ENCODE results near the gene ZNF814.
"Not testable (repeated sequence)": the region's sequence is repeated elsewhere in the genome, so short reads cannot be mapped to it uniquely, and the experiment has no call there.

ZNF814 gene

DNA sequence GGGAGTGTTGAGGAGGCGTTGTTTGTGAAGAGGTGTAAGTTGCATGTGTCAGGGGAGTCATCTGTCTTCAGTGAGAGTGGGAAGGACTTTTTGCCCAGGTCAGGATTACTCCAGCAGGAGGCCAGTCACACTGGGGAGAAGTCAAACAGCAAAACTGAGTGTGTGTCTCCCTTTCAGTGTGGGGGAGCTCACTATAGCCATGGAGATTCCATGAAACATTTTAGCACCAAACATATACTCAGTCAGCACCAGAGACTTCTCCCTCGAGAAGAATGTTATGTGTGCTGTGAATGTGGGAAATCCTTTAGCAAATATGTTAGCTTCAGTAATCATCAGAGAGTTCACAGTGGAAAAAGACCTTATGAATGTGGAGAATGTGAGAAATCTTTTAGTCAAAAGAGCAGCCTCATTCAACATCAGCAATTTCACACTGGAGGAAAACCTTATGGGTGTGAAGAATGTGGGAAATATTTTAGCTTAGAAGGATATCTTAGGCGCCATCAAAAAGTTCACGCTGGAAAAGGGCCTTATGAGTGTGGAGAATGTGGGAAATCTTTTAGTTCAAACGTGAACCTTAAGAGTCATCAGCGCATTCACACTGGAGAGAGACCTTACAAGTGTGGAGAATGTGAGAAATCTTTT lies 47.6 kb downstream of the ZNF814 start:
- no peak for TF ChIP-seq JUND (IDR thresholded peaks at IDR 0.05; ENCODE audit: low read depth)
- peak in 1 of 2 experiments; percentile 61 for DNase-seq (ENCODE audit: low read depth in 1 of 2, low spot score in 1 of 2)
- in situ Hi-C loops (cut with HindIII; ENCODE audit: low pct_unique_long_range_greater_than_20kb, low sequenced_read_pairs), result no loop called here

DNA sequence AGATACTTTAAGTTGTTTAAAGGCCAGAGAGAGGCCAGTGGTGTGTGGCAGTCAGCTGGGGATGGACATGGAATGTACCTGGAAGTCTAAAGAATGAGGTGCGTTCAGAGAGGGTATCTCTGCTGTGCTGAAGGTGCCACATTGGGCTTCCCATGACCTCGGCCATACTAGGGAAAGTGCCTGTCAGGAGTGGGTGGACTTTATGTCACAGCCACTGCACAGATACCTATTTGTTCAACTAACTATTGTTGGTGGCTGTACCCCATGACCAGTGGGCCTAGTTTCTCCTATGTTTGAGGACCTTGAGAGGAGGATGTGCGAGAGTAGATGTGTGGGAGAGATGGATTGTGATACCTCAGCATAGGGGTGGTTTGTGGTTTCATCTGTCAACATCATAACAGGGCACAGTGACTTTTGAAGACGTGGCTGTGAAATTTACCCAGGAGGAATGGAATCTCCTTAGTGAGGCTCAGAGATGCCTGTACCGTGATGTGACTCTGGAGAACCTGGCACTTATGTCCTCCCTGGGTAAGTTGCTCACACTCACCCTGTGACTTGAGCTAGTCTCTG lies 50.1 kb downstream of the ZNF814 start:
- peak in 1 of 2 experiments; percentile 90 for DNase-seq (ENCODE audit: low read depth in 1 of 2, low spot score in 1 of 2)
- in situ Hi-C loops (cut with HindIII; ENCODE audit: low pct_unique_long_range_greater_than_20kb, low sequenced_read_pairs), result not testable (repeated sequence)

GRCh38 chr19:57836991-57837390 lies 51.8 kb downstream of the ZNF814 start:
- in situ Hi-C loops (cut with HindIII; ENCODE audit: low pct_unique_long_range_greater_than_20kb, low sequenced_read_pairs); DNase-seq (ENCODE audit: low read depth in 1 of 2, low spot score in 1 of 2): not testable (repeated sequence)

GRCh38 chr19:57830071-57830602 lies 58.7 kb downstream of the ZNF814 start, which contains the start of gene ZNF587B:
Gene ZNF587B (plus strand): TSS chr19:57830299. CDS start chr19:57830529, 230 bp downstream.
- no peak for TF ChIP-seq JUND (IDR thresholded peaks at IDR 0.05; ENCODE audit: low read depth)
- in situ Hi-C loops (cut with HindIII; ENCODE audit: low pct_unique_long_range_greater_than_20kb, low sequenced_read_pairs), result no loop called here
- DNase-seq (ENCODE audit: low read depth in 1 of 2, low spot score in 1 of 2), result peak in 1 of 2 experiments; percentile 64

DNA sequence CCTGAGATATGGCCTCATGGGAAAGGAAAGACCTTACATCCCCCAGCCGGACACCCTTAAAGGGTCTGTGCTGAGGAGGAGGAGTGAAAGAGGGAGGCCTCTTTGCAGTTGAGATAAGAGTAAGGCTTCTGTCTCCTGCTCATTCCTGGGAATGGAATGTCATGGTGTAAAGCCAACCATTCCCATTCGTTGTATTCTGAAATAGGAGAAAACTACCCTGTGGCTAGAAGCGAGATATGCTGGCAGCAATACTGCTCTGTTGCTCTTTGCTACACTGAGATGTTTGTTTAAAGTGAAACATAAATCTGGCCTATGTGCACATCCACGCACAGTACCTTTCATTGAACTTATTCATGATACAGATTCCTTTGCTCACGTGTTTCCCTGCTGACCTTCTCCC lies 59.5 kb downstream of the ZNF814 start:
- peak in 1 of 2 experiments; percentile 51 for DNase-seq (ENCODE audit: low read depth in 1 of 2, low spot score in 1 of 2)
- in situ Hi-C loops (cut with HindIII; ENCODE audit: low pct_unique_long_range_greater_than_20kb, low sequenced_read_pairs), result no loop called here
- TF ChIP-seq JUND (IDR thresholded peaks at IDR 0.05; ENCODE audit: low read depth), result no peak

- in situ Hi-C loops (cut with HindIII; ENCODE audit: low pct_unique_long_range_greater_than_20kb, low sequenced_read_pairs), result no loop called here
- no peak for TF ChIP-seq JUND (IDR thresholded peaks at IDR 0.05; ENCODE audit: low read depth)
- no peak for DNase-seq (ENCODE audit: low read depth in 1 of 2, low spot score in 1 of 2)
Observed at GRCh38 chr19:57825511-57825910, 63.3 kb downstream of the ZNF814 start.

GRCh38 chr19:57823608-57824007 lies 65.2 kb downstream of the ZNF814 start:
- in situ Hi-C loops (cut with HindIII; ENCODE audit: low pct_unique_long_range_greater_than_20kb, low sequenced_read_pairs); DNase-seq (ENCODE audit: low read depth in 1 of 2, low spot score in 1 of 2): not testable (repeated sequence)

GRCh38 chr19:57823155-57823554 lies 65.7 kb downstream of the ZNF814 start:
- DNase-seq (ENCODE audit: low read depth in 1 of 2, low spot score in 1 of 2); in situ Hi-C loops (cut with HindIII; ENCODE audit: low pct_unique_long_range_greater_than_20kb, low sequenced_read_pairs): not testable (repeated sequence)

- DNase-seq (ENCODE audit: low read depth in 1 of 2, low spot score in 1 of 2); in situ Hi-C loops (cut with HindIII; ENCODE audit: low pct_unique_long_range_greater_than_20kb, low sequenced_read_pairs): not testable (repeated sequence)
Observed at GRCh38 chr19:57821501-57821900, 67.3 kb downstream of the ZNF814 start.

GRCh38 chr19:57821095-57821494 lies 67.7 kb downstream of the ZNF814 start:
- in situ Hi-C loops (cut with HindIII; ENCODE audit: low pct_unique_long_range_greater_than_20kb, low sequenced_read_pairs); DNase-seq (ENCODE audit: low read depth in 1 of 2, low spot score in 1 of 2): not testable (repeated sequence)

DNA sequence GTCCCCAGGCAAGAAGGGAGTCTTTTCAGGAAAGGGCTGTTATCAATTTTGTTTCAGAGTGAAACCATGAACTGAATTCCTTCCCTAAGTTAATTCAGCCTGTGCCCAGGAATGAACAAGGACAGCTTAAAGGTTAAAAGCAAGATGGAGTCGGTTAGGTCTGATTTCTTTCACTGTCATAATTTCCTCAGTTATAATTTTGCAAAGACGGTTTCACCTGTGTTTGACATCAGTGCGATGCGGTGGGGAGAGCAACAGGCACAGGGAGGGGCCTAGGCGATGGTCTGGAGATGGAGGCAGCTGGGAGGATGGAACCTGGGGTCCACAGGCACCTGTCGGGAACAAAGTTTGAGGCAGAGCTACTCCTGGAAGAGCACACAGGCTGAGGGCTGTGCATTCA lies 68.2 kb downstream of the ZNF814 start:
- no peak for TF ChIP-seq JUND (IDR thresholded peaks at IDR 0.05; ENCODE audit: low read depth)
- no peak for DNase-seq (ENCODE audit: low read depth in 1 of 2, low spot score in 1 of 2)
- in situ Hi-C loops (cut with HindIII; ENCODE audit: low pct_unique_long_range_greater_than_20kb, low sequenced_read_pairs), result no loop called here

DNA sequence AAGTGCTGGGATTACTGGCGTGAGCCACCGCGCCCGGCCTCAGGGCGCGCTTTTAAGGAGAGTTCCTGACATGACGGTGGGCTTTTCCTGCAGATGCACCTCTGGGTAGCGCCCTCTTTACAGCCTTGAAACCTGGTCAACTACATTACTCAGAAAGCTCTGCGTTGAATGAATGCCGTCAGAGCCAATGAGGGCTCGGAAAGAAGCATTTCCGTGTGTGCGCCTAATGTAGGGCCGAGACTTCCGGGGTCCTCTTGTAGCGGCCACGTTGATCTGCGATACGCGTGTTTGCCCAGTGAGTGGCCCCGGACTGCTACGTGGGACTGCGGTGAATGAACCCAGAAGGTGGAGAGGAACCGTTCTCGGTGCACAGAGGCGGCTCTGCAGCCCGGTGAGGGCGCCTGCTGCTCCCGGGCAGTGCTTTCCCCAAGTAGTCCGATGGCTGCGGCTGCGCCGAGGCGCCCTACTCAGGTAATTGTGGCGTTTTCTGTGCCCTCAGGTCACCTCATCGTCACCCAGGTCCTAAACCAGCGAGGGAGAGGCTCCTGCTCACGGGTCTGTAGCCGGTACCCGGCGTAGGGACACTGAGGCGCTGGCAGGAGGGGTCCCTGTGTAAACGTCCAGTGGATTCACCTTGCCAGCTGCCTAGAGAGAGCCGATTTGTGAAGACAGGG lies 69.2 kb downstream of the ZNF814 start:
- in situ Hi-C loops (cut with HindIII; ENCODE audit: low pct_unique_long_range_greater_than_20kb, low sequenced_read_pairs), result no loop called here
- TF ChIP-seq JUND (IDR thresholded peaks at IDR 0.05; ENCODE audit: low read depth), result no peak
- peak; percentile 80 to 93 for DNase-seq (ENCODE audit: low read depth in 1 of 2, low spot score in 1 of 2)

GRCh38 chr19:57818378-57818777 lies 70.5 kb downstream of the ZNF814 start:
- no peak for TF ChIP-seq JUND (IDR thresholded peaks at IDR 0.05; ENCODE audit: low read depth)
- in situ Hi-C loops (cut with HindIII; ENCODE audit: low pct_unique_long_range_greater_than_20kb, low sequenced_read_pairs), result no loop called here
- DNase-seq (ENCODE audit: low read depth in 1 of 2, low spot score in 1 of 2), result no peak
